Nephron progenitor cell (in vitro differentiated cells): ENCODE data around the gene CLDN4.
A peak's percentile ranks its signal among the peaks of the same experiment; 100 is the strongest.

Experiments used
- DNase-seq: peaks from one replicate; pipeline ENCODE4 v3.0.0; 2021
- H3K27ac Mint-ChIP-seq: 2 replicates; pipeline ENCODE4 v1.8.0; 2021; ENCODE audit warnings: mild to moderate bottlenecking, moderate library complexity, mixed read lengths
- H3K27me3 Mint-ChIP-seq: 2 replicates; pipeline ENCODE4 v1.8.0; 2021; ENCODE audit warnings: mild to moderate bottlenecking, low read depth, mixed read lengths; ENCODE audit not compliant: poor library complexity
- H3K36me3 Mint-ChIP-seq: 2 replicates; pipeline ENCODE4 v1.8.0; 2021; ENCODE audit warnings: low read depth, mixed read lengths
- H3K4me1 Mint-ChIP-seq: 2 replicates; pipeline ENCODE4 v1.8.0; 2021; ENCODE audit warnings: mixed read lengths
- H3K4me3 Mint-ChIP-seq: 2 replicates; pipeline ENCODE4 v1.8.0; 2021; ENCODE audit warnings: mild to moderate bottlenecking, moderate library complexity, mixed read lengths
- H3K9me3 Mint-ChIP-seq: 2 replicates; pipeline ENCODE4 v1.8.0; 2021; ENCODE audit warnings: mild to moderate bottlenecking, moderate library complexity, mixed read lengths
- TF ChIP-seq, protein P1 (sequence below): fragments of 200-600 bp; sonication (generic); IDR thresholded peaks from 2 replicates; pipeline ENCODE4 v1.5.0; 2021; ENCODE audit warnings: antibody characterized with exemption

CLDN4 gene

DNA sequence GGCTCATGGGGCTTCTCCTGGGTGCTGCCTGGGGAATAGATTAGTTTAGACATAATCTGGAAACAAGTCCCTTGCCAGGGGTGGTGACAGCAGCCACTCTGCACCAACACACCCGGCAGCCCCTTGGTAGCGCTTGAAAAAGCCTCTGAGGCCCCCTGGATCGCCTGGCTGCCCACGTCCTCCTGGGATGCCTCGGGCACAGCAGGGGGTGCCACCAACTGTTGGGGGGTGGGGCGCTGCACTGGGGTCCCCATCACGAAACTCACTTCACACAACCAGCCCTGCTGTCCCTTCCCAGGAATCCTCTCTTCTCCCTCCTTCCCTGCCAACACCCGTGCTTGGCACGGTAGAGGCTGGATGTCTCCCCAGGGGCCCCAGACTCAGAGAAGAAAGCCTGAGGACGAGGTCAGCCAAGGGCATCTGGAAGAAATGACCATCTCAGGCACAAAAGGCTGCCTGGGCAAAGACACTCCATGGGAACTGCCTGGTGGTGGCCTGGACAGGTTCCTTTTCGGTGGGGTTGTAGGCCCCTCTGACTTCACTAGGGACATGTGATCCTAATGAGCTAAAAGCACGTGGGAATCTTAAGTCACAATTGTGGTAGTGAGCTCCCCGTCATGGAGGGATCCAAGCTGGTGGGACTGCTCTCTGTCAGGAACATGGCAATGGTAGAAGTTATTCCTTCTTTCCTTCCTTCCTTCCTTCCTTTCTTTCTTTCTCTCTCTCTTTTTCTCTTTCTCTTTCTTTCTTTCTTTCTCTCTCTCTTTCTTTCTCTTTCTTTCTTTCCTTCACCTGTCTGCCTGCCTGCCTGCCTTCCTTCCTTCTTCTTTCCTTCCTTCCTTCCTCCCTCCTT lies 41.5 kb downstream of the CLDN4 start:
- Mint-ChIP-seq H3K9me3 (no peaks in the 10 kb centered on the region), H3K27me3 (peaks cover 31% of the 10 kb centered on the region), H3K36me3 (no peaks in the 10 kb centered on the region), H3K4me1 (peaks cover 16% of the 10 kb centered on the region), H3K27ac (no peak overlapping the region), H3K4me3 (no peak overlapping the region)
- DNase-seq: no peak
- TF ChIP-seq, protein P1, sequence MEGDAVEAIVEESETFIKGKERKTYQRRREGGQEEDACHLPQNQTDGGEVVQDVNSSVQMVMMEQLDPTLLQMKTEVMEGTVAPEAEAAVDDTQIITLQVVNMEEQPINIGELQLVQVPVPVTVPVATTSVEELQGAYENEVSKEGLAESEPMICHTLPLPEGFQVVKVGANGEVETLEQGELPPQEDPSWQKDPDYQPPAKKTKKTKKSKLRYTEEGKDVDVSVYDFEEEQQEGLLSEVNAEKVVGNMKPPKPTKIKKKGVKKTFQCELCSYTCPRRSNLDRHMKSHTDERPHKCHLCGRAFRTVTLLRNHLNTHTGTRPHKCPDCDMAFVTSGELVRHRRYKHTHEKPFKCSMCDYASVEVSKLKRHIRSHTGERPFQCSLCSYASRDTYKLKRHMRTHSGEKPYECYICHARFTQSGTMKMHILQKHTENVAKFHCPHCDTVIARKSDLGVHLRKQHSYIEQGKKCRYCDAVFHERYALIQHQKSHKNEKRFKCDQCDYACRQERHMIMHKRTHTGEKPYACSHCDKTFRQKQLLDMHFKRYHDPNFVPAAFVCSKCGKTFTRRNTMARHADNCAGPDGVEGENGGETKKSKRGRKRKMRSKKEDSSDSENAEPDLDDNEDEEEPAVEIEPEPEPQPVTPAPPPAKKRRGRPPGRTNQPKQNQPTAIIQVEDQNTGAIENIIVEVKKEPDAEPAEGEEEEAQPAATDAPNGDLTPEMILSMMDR: no peak

DNA sequence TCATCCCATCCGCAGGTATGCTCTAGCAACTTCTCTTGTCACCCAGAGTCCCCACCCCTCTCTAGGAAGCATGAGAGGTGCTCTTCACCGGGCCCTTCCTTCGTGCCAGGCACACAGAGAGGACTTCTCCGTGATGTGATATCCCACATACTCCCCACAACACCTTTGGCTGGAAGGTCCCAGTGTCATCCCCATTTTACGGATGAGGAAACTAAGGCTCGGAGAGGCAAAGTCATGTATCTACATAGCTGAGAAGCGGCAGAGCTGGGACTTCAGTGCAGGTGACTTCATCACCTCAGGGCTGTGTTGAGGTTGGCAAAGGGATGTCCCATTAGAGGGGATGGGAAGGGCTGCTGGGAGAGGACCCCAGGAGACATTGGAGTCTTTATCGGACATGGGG lies 45.6 kb downstream of the CLDN4 start:
- Mint-ChIP-seq H3K27me3 (peaks cover 22% of the 10 kb centered on the region), H3K36me3 (no peaks in the 10 kb centered on the region), H3K4me1 (peaks cover 19% of the 10 kb centered on the region), H3K4me3 (no peak overlapping the region), H3K27ac (no peak overlapping the region), H3K9me3 (no peaks in the 10 kb centered on the region)
- DNase-seq: no peak
- TF ChIP-seq, protein P1: no peak

DNA sequence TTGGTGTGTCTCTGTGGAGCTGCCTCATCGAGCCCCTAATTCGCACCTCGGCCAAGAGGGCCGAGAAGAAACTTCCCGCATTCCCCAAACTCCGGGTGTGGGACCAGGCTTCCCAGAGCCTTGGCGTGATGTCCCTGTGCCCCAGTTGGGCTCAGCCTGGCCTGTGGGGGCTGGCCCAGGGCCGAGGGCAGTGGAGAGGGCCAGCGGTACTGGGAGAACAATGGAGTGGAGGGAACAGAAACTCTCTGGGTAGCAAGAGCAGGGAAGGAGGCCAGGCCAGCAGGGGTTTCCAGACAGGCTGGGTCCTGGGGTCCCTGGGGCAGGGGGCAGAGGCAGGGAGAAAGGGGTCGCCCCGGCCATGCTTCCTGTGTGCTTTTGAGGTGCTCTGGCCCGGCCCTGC lies 46.2 kb downstream of the CLDN4 start:
- Mint-ChIP-seq H3K4me1 (peaks cover 22% of the 10 kb centered on the region), H3K4me3 (no peak overlapping the region), H3K9me3 (no peaks in the 10 kb centered on the region), H3K27ac (no peak overlapping the region), H3K27me3 (peaks cover 19% of the 10 kb centered on the region), H3K36me3 (no peaks in the 10 kb centered on the region)
- TF ChIP-seq, protein P1: no peak
- no peak for DNase-seq

DNA sequence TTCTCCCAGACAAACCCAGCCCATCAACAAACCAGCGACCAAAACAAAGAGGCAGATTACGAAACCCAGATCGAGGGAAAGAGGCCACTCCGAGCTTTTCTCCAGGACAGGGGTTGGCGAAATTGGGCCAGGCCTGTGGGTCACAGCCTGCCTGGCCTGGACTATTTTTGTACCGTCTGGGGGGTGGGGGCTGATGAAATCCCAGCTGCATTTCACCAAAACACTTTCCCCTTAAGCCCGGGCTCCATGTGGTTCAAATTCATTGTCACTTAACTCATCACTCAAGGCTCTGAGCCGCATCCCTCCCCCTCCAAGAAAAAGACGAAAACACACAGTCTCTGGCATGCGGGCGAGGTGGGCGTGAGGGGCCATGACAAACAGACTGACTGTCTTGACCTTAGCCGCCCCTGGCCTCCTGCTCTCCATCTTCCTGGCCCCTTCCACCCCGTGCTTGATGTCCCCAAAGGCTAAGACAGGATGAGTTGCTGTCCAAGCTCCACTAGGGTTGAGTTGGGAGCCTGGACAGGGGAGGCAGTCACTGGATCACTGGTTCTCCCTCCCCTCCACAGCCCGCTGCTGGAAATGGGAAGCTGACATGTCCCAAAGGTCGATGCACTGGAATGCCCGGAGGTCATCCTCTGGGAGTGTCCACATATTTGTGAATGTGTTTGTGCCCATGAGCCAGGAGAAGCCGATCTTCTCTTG lies 49.3 kb downstream of the CLDN4 start:
- H3K27ac Mint-ChIP-seq: peak overlapping the region; percentile 40
- no peaks in the 10 kb centered on the region for H3K9me3 Mint-ChIP-seq
- no peaks in the 10 kb centered on the region for H3K36me3 Mint-ChIP-seq
- peak; percentile 57 for DNase-seq
- H3K4me3 Mint-ChIP-seq: peak overlapping the region; percentile 64
- TF ChIP-seq, protein P1: no peak
- H3K4me1 Mint-ChIP-seq: peaks cover 22% of the 10 kb centered on the region
- H3K27me3 Mint-ChIP-seq: peaks cover 38% of the 10 kb centered on the region

DNA sequence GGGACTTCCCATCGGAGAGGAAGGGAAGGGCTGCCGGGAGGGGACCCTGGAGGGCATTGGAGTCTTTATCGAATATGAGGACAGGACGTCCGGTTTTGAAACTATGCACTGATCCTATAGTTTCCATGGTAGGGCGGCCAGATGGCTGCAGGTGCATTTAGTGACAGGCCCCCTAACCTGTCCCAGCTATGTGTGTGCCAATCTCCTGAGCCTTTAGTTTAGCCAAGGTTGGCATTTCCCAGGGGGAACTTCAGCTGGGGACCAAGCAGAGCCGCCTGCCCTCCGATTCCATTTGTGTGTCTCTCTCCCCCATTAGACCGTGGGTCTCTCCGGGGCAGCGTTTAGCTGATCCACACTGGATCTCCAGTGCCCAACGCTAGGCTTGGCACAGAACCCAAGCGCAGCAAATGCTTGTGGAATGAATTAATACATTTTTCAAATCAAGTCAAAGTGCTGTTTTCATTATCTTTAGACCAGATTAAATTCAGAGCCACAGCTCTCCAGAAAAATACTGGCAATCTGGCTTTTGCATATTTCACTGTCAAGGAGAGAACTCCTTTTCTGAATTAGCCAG lies 50.0 kb downstream of the CLDN4 start:
- TF ChIP-seq, protein P1: no peak
- Mint-ChIP-seq H3K9me3 (no peaks in the 10 kb centered on the region), H3K36me3 (no peaks in the 10 kb centered on the region), H3K4me1 (peaks cover 22% of the 10 kb centered on the region), H3K27ac (no peak overlapping the region), H3K4me3 (no peak overlapping the region), H3K27me3 (peaks cover 38% of the 10 kb centered on the region)
- no peak for DNase-seq
